ENCODE results near the gene CFAP61. TPM values are rescaled to one million over a fixed set of nuclear protein-coding genes. Genes with fewer than 3 reads are reported as not detected.

The CFAP61 gene
- polyA plus RNA-seq, 1 experiment = not detected

Small RNA genes lying within 50 kb of the gene (small RNA-seq; reads per million reads assigned to genes)
- gene RN7SL690P (ENCODE audit: insufficient read length, low read depth, low replicate concordance) = not detected

Other genes starting within 250 kb of the CFAP61 start
- 34.5 and 63.4 TPM in 2 replicates for gene NAA20, start 35.2 kb upstream of the CFAP61 start, polyA plus RNA-seq (2011; rRNA removed)
- gene CRNKL1, start 66 bp upstream of the CFAP61 start, polyA plus RNA-seq (2011; rRNA removed) = 7.8 and 14.2 TPM in 2 replicates

Data from BJ (cell line).